K562 (cell line): ENCODE data around the gene MATK. TPM values are rescaled to one million over a fixed set of nuclear protein-coding genes. Genes with fewer than 3 reads are reported as not detected.

Source experiments
- HIVEP1 ChIP-seq: fragments of 250-450 bp; sonication (Bioruptor Pico); IDR thresholded peaks from 2 replicates; pipeline ENCODE4 v1.4.0; 2020; ENCODE audit warnings: mild to moderate bottlenecking
- MCM5 ChIP-seq: fragments of 450-650 bp; IDR thresholded peaks from 2 replicates; pipeline ENCODE4 v1.6.1; 2016; ENCODE audit warnings: low read depth
- polyA plus RNA-seq, 8 experiments: library from polyadenylated mRNA; depleted of rRNA in 4 of 8; stranded (reverse) in 5 of 8; unstranded in 3 of 8; fragments of >200 nt; fragmentation: Nextera tagmentation in 2 of 8; fragmentation: Illumina TruSeq in 1 of 8; extraction: Ambion mirVana in 2 of 8; extraction: Trizol in 1 of 8; gene quantifications; 2 replicates each; pipeline versions ENCODE4 v1.2.1 to v1.2.3, GENCODE V29; 2011 to 2014; ENCODE audit warnings: inconsistent platforms in 1 of 8, missing spikeins in 1 of 8
- total RNA-seq, 7 experiments: library from RNA; depleted of rRNA in 6 of 7; stranded (reverse); fragments of >200 nt in 6 of 7; fragmentation: Illumina TruSeq in 2 of 7; extraction: Trizol in 2 of 7; gene quantifications; 2 replicates each; pipeline versions ENCODE4 v1.2.1 to v1.2.3, GENCODE V29; 2011 to 2021; ENCODE audit warnings: low replicate concordance in 1 of 7
- TF ChIP-seq, protein P1 (sequence below): fragments of 200-800 bp; sonication (Bioruptor generic); IDR thresholded peaks from 2 replicates; pipeline ENCODE4 v1.6.1; 2017; ENCODE audit warnings: missing genetic modification characterization, missing compliant biosample characterization
- TF ChIP-seq, protein P2 (sequence below): fragments of 450-650 bp; IDR thresholded peaks from 2 replicates; pipeline ENCODE4 v1.6.1; 2017; ENCODE audit warnings: antibody characterized with exemption, mild to moderate bottlenecking

Gene MATK
- total and polyA plus RNA-seq, 9 of the 15 experiments (the other 6 are each of a cell fraction or from before 2014, with no cell fraction given), result 0.08 to 41.5 (median 21.4) TPM

DNA sequence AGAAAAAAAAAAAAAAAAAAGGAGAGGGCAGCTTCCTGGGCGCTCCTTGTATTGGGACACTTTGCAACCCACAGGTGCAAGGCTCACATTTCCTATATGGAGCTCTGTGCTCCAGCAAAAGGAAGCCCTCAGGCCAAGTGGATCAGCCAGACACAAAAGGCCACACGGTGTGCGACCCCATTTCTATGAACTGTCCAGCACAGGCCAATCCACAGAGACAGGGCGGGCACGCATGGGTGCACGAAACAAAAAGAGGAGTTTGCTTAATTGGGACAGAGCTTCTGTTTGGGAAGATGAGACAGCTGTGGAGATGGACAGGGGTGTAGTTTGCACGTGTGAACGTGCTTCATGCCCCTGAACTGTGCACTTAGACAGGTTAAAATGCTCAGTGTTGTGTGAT, 31.6 kb upstream of the MATK start (continued):
- TF ChIP-seq, protein P1, sequence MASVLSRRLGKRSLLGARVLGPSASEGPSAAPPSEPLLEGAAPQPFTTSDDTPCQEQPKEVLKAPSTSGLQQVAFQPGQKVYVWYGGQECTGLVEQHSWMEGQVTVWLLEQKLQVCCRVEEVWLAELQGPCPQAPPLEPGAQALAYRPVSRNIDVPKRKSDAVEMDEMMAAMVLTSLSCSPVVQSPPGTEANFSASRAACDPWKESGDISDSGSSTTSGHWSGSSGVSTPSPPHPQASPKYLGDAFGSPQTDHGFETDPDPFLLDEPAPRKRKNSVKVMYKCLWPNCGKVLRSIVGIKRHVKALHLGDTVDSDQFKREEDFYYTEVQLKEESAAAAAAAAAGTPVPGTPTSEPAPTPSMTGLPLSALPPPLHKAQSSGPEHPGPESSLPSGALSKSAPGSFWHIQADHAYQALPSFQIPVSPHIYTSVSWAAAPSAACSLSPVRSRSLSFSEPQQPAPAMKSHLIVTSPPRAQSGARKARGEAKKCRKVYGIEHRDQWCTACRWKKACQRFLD (CRISPR knock-in tag), result no peak
- TF ChIP-seq HIVEP1 (CRISPR knock-in tag), result no peak
- no peak for TF ChIP-seq MCM5
- TF ChIP-seq, protein P2, sequence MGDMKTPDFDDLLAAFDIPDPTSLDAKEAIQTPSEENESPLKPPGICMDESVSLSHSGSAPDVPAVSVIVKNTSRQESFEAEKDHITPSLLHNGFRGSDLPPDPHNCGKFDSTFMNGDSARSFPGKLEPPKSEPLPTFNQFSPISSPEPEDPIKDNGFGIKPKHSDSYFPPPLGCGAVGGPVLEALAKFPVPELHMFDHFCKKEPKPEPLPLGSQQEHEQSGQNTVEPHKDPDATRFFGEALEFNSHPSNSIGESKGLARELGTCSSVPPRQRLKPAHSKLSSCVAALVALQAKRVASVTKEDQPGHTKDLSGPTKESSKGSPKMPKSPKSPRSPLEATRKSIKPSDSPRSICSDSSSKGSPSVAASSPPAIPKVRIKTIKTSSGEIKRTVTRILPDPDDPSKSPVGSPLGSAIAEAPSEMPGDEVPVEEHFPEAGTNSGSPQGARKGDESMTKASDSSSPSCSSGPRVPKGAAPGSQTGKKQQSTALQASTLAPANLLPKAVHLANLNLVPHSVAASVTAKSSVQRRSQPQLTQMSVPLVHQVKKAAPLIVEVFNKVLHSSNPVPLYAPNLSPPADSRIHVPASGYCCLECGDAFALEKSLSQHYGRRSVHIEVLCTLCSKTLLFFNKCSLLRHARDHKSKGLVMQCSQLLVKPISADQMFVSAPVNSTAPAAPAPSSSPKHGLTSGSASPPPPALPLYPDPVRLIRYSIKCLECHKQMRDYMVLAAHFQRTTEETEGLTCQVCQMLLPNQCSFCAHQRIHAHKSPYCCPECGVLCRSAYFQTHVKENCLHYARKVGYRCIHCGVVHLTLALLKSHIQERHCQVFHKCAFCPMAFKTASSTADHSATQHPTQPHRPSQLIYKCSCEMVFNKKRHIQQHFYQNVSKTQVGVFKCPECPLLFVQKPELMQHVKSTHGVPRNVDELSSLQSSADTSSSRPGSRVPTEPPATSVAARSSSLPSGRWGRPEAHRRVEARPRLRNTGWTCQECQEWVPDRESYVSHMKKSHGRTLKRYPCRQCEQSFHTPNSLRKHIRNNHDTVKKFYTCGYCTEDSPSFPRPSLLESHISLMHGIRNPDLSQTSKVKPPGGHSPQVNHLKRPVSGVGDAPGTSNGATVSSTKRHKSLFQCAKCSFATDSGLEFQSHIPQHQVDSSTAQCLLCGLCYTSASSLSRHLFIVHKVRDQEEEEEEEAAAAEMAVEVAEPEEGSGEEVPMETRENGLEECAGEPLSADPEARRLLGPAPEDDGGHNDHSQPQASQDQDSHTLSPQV, result no peak
